NCI-H2196 (cell line): ENCODE results near the gene HHAT.
A peak's percentile ranks its signal among the peaks of the same experiment; 100 is the strongest.

Experiments used
- DNase-seq: peaks from one replicate; lab custom pipeline; 2025; ENCODE audit not compliant: unreplicated experiment; lab: John Stamatoyannopoulos, UW

HHAT gene

GRCh38 chr1:210588357-210588756 lies 259.7 kb downstream of the HHAT start:
- DNase-seq = no peak

- no peak for DNase-seq
These were observed 260.2 kb downstream of the HHAT start for GRCh38 chr1:210588946-210589345.

GRCh38 chr1:210591214-210591613 lies 262.5 kb downstream of the HHAT start:
- no peak for DNase-seq

GRCh38 chr1:210594605-210595004 lies 265.9 kb downstream of the HHAT start:
- DNase-seq = no peak

GRCh38 chr1:210596641-210597040 lies 267.9 kb downstream of the HHAT start:
- no peak for DNase-seq

GRCh38 chr1:210597555-210598134 lies 268.9 kb downstream of the HHAT start:
- no peak for DNase-seq

- DNase-seq = no peak
These were observed 269.5 kb downstream of the HHAT start for GRCh38 chr1:210598135-210598652.

GRCh38 chr1:210600421-210601159 lies 271.9 kb downstream of the HHAT start:
- no peak for DNase-seq

- DNase-seq = no peak
These were observed 274.4 kb downstream of the HHAT start for GRCh38 chr1:210603123-210603522.

- no peak for DNase-seq
These were observed 276.4 kb downstream of the HHAT start for GRCh38 chr1:210605099-210605498.

- no peak for DNase-seq
These were observed 278.7 kb downstream of the HHAT start for GRCh38 chr1:210607361-210607760.

- no peak for DNase-seq
These were observed 280.1 kb downstream of the HHAT start for GRCh38 chr1:210608767-210609166.

GRCh38 chr1:210616356-210616755 lies 287.7 kb downstream of the HHAT start:
- no peak for DNase-seq

GRCh38 chr1:210617293-210617692 lies 288.6 kb downstream of the HHAT start:
- no peak for DNase-seq

- no peak for DNase-seq
These were observed 289.7 kb downstream of the HHAT start for GRCh38 chr1:210618369-210618768.

GRCh38 chr1:210620867-210621488 lies 292.3 kb downstream of the HHAT start:
- no peak for DNase-seq

- DNase-seq = no peak
These were observed 293.0 kb downstream of the HHAT start for GRCh38 chr1:210621712-210622111.

- no peak for DNase-seq
These were observed 296.0 kb downstream of the HHAT start for GRCh38 chr1:210624722-210625121.

- DNase-seq = no peak
These were observed 297.0 kb downstream of the HHAT start for GRCh38 chr1:210625715-210626114.

GRCh38 chr1:210626341-210626740 lies 297.6 kb downstream of the HHAT start:
- no peak for DNase-seq

GRCh38 chr1:210627755-210628154 lies 299.1 kb downstream of the HHAT start:
- peak; percentile 19 for DNase-seq

- DNase-seq = no peak
These were observed 300.6 kb downstream of the HHAT start for GRCh38 chr1:210629276-210629675.
